ENCODE data around the gene GATA2.

The GATA2 gene

GRCh38 chr3:128473737-128474136, 19.3 kb downstream of the GATA2 start:
- no peak for DNase-seq (ENCODE audit: low read depth, low spot score)

- no peak for DNase-seq (ENCODE audit: low read depth, low spot score)
Measured at GRCh38 chr3:128473180-128473519, 19.9 kb downstream of the GATA2 start.

- no peak for DNase-seq (ENCODE audit: low read depth, low spot score)
Measured at GRCh38 chr3:128472449-128473179, 20.4 kb downstream of the GATA2 start.

GRCh38 chr3:128471720-128472119, 21.3 kb downstream of the GATA2 start:
- DNase-seq (ENCODE audit: low read depth, low spot score), result no peak

GRCh38 chr3:128471110-128471509, 21.9 kb downstream of the GATA2 start:
- no peak for DNase-seq (ENCODE audit: low read depth, low spot score)

GRCh38 chr3:128470134-128470899, 22.7 kb downstream of the GATA2 start:
- DNase-seq (ENCODE audit: low read depth, low spot score), result no peak

GRCh38 chr3:128469556-128469955, 23.4 kb downstream of the GATA2 start:
- DNase-seq (ENCODE audit: low read depth, low spot score), result no peak

- no peak for DNase-seq (ENCODE audit: low read depth, low spot score)
Measured at GRCh38 chr3:128468791-128469527, 24.0 kb downstream of the GATA2 start.

- DNase-seq (ENCODE audit: low read depth, low spot score), result no peak
Measured at GRCh38 chr3:128468285-128468790, 24.7 kb downstream of the GATA2 start.

GRCh38 chr3:128466840-128467541, 26.0 kb downstream of the GATA2 start, which contains the start of gene DNAJB8:
Gene DNAJB8 (minus strand): TSS chr3:128466890. CDS start chr3:128463245, 3,645 bp downstream.
- DNase-seq (ENCODE audit: low read depth, low spot score), result no peak

GRCh38 chr3:128464702-128465101, 28.3 kb downstream of the GATA2 start:
- no peak for DNase-seq (ENCODE audit: low read depth, low spot score)

- DNase-seq (ENCODE audit: low read depth, low spot score), result no peak
Measured at GRCh38 chr3:128464188-128464587, 28.8 kb downstream of the GATA2 start.

GRCh38 chr3:128463771-128464170, 29.2 kb downstream of the GATA2 start:
- no peak for DNase-seq (ENCODE audit: low read depth, low spot score)

GRCh38 chr3:128463354-128463753, 29.6 kb downstream of the GATA2 start:
- DNase-seq (ENCODE audit: low read depth, low spot score), result no peak

- DNase-seq (ENCODE audit: low read depth, low spot score), result no peak
Measured at GRCh38 chr3:128462931-128463330, 30.1 kb downstream of the GATA2 start.

GRCh38 chr3:128462341-128462910, 30.6 kb downstream of the GATA2 start:
- no peak for DNase-seq (ENCODE audit: low read depth, low spot score)

- DNase-seq (ENCODE audit: low read depth, low spot score), result no peak
Measured at GRCh38 chr3:128461731-128462130, 31.3 kb downstream of the GATA2 start.

GRCh38 chr3:128459461-128459820, 33.6 kb downstream of the GATA2 start:
- no peak for DNase-seq (ENCODE audit: low read depth, low spot score)

GRCh38 chr3:128458746-128459460, 34.1 kb downstream of the GATA2 start:
- no peak for DNase-seq (ENCODE audit: low read depth, low spot score)

GRCh38 chr3:128457937-128458336, 35.1 kb downstream of the GATA2 start:
- DNase-seq (ENCODE audit: low read depth, low spot score), result no peak
